Stimulated activated CD4-positive, alpha-beta T cell treated with anti-CD3 and anti-CD28 coated beads, Interleukin-2, amount 100 ng/mL, for 4 hours (primary cell): ENCODE results near the gene FIBP.

Experiments
- DNase-seq: peaks from one replicate; pipeline ENCODE4 v3.0.0-alpha.2; 2020; ENCODE audit warnings: low read depth

The FIBP gene

DNA sequence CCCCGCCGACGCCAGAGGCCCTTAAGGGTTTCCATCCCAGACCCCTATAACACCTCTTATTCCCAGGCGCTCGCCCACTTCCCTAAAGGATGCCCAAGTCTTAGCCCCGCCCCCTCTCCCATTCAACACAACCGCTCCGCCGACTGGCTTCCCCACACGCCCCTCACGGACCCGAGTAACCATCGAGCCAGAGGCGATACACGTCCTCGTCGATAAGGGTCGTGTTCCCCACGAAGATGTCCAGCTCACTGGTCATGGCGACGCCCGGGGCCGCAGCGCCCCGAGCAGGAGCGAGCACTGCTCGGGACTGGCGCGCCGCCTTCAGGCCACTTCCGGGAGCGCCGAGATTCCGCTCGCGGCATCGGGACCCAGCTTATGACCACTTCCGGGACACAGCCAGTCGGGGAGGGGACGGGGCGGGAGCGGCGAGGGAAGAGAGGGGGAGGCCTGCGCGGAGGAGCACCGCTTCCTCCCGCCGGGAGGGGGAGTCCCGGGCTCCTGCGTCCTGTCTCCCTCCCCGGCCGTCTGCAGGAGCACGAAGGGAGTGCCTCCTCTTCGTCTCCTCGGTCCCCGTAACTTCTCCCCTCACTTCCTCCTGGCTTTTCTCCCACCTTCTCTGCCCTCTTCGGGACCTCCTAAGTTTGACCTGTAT is at the start of gene FIBP:
FIBP (minus strand) TSS at position 309 of the 652 bp plus-strand sequence; CDS start at position 256, 53 bp downstream.
- DNase-seq: peak; percentile 90

DNA sequence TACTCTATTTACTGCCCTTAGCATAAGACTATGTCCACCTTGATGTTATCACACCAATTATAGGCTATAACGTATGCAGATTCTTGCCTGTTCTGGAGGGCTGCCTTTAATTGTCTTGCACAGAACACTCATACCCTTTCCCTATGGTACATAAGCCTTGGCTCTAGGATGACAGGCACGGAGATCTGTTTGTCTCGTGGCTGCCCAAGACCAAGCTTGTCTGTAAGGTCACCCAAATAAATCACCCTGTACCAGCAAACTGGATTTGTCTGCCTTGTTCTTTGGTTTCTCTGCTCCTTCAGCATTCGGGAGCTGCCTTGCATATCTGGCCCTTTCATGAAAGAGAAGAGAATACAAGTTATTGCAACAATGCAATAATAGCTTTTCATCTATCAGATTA is 49.5 kb upstream of the FIBP start:
- no peak for DNase-seq

DNA sequence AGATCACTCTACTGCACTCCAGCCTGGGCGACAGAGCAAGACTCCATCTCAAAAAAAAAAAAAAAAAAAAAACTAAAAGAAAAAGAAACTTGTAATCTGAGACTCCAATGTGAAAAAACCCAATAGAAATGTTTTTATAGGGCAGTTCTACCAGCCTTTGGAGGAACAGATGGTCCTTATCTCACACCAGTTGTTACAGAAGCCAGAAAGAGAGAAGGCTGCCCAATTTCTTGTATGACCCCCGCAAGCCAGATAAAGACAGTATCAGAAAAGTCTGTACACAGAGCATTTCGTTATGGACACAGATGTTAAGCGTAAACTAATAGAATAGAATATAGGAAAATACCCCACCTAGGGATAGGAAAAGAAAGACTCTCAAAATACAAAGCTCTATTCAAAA is 45.7 kb upstream of the FIBP start:
- no peak for DNase-seq

DNA sequence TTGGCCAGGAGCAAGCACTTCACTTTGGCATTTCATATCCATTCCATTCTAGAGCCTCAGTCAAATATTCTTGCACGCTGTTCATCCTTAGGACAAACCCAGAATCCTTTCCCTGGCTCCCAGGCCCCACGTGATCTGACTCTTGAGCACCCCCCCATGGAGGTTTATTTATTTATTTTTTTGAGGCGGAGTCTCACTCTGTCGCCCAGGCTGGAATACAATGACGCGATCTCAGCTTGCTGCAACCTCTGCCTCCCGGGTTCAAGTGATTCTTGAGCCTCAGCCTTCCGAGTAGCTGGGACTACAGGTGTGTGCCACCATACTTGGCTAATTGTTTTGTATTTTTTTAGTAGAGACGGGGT is 44.3 kb upstream of the FIBP start:
- DNase-seq: no peak

DNA sequence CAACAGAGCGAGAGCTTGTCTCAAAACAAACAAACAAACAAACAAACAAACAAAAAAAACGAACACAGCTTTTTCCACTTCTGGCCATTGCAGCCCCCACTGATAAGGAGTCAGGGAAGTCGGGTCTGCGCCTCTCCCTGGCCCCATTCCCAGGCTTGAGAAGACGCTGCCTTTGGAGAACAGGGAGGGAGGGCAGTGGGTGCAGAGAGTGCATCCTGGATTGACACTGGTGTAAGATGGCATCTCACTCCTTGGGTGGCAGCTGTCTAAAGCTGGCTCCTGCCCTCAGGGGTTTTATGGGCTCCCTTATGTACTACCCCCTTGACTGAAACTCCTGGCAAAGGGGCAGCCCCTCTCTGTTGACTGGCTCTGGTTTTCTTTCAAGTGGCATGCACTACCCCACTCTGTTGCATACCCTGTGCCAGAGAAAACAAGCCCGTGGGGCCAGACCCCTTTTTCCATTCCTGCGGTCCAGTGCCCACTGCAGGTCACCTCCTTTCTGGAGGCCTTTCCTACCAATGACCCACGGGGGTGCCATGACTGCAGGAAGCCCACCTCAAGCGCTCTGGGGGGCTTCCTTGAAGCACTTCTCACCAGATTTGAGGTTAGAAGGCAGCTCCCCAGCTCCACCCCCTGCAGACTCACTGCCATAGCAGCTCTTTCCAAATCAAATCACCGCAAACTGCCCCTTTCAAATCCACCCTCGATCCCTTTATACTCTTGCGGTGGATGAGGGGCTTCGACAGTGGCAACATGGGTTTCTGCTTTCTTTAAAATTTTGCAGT is 43.7 kb upstream of the FIBP start:
- DNase-seq: no peak

DNA sequence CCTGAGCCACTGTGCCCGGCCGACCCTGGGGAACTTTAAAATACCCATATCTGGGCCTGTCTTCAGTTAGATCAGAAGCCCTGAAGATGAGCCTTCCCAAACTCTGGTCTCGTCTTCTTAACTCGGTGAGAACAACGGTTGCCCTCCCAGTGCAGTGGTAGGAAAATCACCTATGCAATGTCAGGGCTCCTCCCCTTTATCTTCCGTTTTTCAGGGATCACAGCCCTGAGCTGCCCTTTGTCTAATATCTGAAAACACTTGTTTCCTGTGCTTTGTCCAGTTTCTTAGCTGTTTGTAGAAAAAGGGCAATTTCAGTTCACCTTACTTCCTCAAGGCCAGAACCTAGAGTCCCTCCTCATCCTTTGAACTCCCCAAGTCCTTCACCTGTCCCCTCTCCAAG is 40.4 kb upstream of the FIBP start:
- DNase-seq: no peak

DNA sequence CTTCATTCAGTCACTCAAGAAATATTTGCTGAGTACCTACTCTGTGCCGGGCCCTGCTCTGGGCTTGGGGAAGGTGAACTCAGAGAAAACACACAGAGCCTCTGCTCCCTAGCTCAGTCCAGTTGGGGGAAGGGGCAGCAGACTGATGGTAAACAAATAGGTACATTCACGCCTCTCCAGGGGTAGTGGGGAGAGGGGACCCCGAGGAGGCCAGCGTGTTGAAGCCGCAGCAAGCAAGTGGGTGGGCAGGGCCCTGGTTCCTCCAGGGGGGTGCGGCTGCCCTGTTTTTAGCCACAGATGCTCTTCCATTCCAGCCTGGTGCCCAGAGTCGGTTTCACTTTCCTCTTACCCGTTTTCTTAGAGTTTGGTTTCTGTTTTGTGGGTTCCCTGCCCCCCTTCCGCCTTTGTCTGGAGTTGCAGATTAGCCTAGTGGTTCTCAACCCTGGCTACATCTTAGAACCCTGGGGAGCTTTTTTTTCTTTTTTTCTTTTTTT is 39.7 kb upstream of the FIBP start:
- peak; percentile 76 for DNase-seq

DNA sequence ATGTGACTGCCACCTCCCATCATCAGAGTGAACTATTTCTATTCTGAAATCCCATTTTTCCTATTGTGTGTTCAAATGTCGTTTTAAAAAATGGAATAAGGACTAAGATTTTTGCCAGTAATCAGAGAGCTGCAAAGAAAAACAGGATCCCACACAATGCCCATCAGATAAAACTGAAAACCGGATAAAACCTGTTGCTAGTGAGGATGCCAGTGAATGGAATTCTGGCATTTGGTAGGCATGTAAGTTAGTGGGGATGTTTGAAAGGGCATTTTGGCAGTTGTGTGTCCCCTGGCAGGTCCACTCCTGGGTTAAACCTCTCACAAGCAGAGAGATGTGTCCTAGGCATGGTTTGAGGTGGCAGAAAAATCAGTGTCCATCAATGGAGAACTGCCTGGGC is 37.1 kb upstream of the FIBP start:
- DNase-seq: no peak

DNA sequence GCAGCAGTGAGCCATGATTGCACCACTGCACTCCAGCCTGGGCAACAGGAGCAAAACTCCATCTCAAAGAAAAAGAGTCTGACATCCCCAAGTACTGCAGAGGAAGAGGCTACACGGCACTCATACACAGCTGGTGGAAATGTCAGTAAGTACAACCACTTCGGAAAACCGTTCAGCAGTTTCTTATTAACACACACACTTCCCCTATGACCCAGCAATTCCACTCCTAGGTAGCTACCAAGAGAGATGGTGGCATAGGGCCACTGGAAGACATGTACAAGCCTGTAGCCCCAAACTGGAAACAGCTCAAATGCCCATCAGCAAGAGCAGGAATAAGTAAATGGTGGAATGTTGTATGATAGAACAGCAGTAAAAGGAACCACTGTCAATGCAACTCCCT is 34.3 kb upstream of the FIBP start:
- no peak for DNase-seq

DNA sequence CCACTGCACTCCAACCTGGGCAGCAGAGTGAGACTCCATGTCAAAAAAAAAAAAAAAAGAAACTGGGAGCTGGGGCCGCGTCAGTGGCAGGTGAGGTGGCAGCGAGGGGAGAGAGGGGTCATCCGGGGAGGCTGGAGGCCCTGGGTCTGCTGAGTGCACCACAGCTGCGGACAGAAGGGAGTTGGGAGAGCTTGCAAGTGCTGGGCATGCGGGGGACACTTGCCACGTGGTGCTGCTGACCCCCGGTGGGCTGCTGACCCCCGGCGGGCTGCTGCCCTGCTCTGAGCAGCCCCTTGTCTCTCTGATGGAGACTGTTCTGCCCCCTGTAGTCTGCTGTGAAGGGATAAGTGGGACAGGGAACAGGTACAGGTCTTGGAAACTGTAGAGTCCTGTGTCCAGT is 33.6 kb upstream of the FIBP start:
- no peak for DNase-seq

DNA sequence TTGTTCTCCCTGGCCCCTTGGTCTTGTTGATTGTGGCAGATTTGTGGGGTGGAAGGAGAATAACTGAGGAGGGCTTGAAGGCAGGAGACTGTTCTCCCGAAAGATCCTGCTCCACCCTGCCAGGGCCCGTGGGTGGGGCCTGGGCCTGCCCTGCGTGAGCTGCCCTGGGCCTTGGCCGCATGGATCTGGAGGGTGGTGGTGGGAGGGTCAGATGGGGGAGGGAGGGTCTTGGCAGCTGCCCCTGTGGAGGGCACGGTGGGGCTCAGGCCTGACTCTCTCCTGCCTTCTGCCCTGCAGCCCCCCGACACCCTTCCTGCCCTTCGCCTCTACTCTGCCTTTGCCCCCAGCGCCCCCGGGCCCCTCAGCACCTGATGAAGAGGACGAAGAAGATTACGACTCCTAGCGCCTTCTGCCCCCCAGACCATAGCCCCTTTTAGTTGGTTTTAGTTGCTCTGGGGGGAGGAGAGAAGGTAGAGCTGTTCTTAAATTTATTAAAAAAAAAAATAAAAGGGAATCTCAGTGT is 32.8 kb upstream of the FIBP start:
- no peak for DNase-seq

DNA sequence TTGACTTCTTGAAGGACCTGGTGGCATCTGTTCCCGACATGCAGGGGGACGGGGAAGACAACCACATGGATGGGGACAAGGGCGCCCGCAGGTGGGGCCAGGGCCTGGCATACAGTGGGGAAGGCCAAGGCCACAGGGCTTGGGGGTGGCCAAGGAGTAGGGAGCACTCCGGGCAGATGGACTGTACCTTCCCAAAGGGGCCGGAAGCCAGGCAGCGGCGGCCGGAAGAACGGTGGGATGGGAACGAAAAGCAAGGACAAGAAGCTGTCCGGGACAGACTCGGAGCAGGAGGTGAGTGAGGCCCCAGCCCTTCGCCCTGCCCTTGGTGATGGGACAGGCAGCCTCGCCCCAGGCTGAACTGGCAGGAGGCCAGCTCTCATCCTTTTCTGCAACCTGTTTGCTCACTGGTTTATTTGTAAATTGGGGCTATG is 32.1 kb upstream of the FIBP start:
- DNase-seq: no peak

DNA sequence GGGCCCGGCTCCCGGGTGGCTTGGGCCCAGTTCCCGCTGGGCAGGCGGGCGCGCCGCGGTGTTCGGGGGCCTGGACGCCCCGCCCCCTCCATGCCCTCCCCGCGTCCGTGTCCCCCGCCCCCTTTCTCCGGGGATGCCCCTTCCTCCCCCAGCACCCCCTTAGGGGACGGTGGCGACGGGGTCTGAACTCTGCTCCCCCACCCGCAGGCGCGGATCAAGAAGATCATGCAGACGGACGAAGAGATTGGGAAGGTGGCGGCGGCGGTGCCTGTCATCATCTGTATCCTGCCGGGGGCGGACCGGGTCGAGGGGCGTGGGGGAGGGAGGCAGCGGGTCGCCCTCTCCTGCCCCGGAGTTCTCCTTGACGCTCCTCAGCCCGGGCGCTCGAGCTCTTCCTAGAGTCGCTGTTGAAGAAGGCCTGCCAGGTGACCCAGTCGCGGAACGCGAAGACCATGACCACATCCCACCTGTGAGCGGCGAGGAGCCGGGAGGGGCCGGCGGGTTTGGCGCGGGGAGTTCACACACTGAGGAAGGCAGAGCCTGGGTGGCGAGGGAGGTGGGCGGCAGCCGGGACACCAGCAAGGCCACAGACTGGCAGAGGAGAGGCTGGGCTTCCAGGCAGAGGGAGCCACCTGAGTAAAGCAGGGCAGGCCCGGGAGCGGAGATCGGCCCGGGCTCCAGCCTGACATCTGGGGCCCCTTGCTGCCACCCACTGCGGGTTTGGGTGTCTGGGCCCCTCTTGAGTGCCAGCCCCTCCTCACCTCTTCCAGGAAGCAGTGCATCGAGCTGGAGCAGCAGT is 31.5 kb upstream of the FIBP start:
- peak; percentile 49 for DNase-seq

DNA sequence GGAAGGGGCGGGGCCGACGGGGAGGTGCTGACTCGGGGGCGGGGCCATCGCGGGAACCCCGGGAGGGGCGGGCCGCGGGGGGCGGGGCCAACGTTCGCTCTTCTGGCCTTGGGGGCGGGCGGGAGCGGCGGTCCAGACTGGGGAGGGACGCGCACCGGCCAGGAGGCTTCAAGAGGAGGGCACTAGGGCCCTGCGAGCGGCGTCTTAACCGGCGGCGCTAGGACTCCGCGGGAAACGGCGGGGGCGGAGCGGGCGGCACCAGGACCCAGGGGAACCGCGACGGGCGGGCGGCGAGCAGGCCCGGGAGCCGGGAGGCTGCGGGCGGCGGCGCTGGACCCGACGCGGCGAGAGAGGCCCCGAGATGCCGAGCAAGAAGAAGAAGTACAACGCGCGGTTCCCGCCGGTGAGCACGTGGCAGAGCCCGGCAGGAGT is 30.9 kb upstream of the FIBP start, which contains the start of gene DRAP1:
DRAP1 (plus strand) TSS at position 286 of the 432 bp plus-strand sequence; CDS start at position 362, 76 bp downstream.
- peak; percentile 98 for DNase-seq

DNA sequence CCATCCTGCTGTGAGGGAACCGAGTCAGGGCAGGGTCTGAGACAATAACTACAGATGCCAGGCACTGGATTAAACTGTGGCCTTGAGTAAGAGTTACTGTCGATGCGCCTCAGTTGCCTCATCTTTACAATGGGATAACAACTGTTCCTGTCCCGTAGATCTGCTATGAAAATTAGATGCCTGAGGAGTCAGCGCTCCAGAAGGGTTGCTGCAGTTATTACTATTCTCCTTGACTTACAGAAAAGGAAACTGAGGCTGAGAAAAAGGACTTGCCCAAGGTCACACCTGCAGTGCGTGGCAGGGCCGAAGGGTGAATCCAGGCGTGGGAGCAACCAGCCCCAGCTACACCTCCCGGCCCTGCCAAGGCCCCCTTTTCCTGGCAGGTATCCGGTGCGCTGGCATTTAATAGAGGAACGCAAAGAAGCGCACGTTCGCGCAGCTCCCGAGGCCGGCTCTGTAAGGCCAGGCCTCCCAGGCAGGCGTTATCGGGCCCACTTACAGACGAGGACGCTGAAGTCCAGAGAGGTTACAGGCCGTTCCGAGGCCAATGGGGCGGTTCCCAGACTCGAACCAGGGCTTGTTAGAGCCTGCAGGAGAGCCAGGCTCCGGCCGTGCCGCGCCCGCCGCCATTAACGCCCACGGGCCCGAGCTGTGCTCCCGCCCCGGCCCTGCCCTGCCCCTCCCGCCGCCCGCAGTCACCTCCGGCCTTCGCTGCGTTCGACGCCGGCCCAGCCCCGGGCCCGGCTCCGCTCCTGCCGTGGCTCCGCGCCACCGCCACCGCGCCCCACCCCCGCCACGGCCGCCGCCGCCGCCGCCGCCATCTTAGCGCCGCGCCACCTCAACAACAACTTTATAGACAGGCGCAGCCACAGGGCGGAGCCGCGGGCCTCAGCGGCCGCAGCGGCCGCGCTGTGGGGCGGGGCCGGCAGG is 30.2 kb upstream of the FIBP start, which contains the start of gene C11orf68:
C11orf68 (minus strand) TSS at position 852 of the 930 bp plus-strand sequence; CDS start at position 821, 31 bp downstream.
- no peak for DNase-seq

DNA sequence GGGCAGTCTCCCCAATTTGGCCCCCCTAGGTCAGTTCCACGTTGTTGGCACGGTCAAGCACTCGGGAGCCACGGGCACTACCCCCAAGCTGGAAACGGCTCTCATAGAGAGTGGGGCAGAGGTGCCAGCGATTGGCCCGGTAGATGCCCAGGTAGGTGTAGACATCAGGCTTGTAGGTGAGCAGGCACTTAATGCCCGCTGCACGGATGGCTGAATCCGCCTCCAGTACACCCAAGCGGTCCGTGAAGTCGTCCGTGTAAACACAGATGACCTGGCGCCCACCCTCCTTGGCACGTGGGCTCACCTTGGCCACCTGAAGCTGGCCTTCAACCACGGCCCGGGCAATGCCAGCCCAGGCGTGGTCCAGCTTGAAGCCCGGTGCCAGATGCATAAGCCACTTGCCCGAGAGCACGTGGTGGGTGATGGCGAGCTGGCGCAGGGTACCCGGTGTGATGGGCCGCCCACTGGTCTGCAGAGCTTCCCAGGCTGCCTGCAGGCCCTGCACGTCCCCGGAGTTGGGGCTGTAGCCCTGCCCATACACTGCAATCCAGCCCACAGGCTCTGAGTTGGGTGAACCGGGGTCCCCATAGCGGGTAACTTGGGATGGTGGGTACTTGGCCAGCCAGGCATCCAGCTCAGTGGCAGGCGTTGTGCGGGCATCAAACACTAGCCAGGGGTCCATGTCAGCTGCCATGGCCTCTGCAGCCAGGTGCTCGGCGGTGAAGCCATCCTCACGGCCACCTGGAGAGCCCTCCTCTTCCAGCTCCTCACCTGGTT is 29.4 kb upstream of the FIBP start:
- DNase-seq: no peak

DNA sequence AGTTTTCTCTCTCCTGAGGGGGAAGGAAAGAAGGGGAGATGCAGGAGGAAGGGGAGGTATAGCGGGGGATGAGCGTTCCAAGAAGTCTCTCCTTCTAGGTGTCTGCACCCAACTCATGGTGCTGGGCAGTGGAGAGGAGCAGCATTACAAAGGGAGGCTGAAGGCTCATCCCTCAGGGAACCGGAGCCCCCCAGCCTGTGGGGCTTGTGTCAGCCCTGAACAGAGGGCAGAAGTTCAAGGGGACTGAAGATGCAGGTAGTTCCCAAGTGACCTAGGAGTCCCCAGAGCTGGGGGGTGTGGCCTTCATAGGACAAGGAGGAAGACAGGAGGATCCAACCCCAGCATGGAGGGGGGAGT is 28.8 kb upstream of the FIBP start:
- DNase-seq: no peak

DNA sequence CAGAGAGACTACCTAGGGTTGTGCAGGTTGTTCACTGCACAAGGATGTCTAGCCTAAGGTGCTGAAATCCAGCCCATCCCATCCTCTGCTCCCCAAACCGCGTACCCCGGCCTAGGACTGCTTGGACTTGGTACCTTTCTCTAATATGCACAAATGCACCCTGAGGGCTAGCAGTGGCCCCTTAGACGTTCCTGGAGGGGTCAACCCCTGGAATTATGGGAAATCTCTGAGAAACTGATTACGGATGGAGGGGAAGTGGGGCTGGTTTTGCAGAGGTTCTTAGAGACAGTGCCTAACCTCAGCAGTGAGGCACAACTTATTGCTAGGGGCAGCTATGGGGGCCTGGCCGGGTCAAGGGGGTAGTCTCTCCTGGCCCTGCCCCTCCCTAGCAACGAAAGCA is 28.1 kb upstream of the FIBP start:
- DNase-seq: no peak

DNA sequence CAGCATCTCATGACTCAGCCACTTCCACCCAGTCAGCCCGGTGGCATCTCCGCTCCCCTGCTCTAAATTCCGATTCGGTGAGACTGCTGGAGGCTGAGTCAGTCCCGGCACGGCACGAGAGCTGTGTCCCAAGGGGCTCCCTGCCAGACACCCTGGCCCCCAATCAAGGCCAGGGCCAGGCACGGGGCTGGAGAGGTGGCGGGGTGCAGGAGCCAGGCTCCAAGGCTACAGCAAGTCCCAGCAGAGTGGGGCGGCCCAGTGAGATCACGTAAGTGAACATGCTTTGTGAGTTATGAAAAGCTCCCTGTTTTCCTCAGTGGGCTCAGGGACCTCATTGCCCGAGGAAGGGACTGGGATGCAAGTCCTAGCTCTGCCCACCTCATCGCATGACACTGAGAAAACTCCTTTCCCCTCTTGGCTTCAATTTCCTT is 27.6 kb upstream of the FIBP start:
- no peak for DNase-seq

DNA sequence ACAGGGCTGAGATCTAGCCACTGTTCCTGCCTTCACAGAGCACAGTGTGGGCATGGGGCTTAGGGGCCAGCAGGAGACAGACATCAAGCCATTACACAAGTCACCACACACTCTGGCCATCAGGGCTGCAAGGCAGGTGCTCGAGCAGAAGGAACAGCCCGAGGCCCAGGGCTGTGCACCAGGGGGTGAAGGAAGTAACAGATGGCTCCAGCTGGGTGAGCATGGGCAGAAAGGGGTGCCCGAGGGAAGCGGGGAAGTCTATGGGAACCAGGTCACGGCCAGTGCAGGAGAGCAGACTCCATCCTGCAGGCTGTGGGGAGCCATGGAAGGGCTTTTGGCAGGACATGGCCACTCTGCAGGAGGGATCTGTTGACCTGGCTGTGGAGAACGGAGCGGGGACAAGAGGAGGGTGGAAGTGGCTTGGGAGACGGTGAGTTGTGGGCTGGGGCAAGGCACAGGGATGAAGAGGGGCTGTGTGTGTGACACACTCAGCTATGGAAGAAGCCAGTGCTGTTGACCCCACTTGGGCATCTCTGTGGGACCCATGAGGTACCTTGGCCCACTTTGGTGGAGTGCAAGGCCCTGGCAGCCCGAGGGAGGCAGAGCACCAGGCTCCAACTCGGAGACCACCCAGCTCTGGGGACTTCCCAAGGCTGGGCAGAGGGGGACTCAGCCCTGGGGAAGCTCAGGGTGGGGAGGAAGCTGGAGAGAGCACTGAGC is 27.0 kb upstream of the FIBP start:
- no peak for DNase-seq
